Activated CD8-positive, alpha-beta T cell treated with anti-CD3 and anti-CD28 coated beads, Interleukin-2, amount 10 ng/mL, durations not matched to agents 7 days and 5 days (primary cell): ENCODE results near the gene EVPLL. TPM values are rescaled to one million over a fixed set of nuclear protein-coding genes. Genes with fewer than 3 reads are reported as not detected.

Experiments used
- microRNA-seq: library from miRNA; unstranded; fragments of <30 nt; microRNA quantifications from one replicate; pipeline ENCODE4 v1.2.0, GENCODE V29; 2022
- total RNA-seq, 2 experiments: library from RNA; stranded (reverse); gene quantifications; one replicate each; pipeline ENCODE4 v1.2.3, GENCODE V29; 2021

Gene EVPLL
- total RNA-seq, 2 experiments from 2014 or later: not detected

Small RNA genes lying within 50 kb of the gene (microRNA-seq; reads per million reads assigned to microRNA genes)
- not detected for gene MIR6778

Other genes starting within 250 kb of the EVPLL start
- 100 to 1,000 TPM; 117 to 121 TPM for gene ALKBH5, start 193.9 kb upstream of the EVPLL start, total RNA-seq
- 10 to 100 TPM; 27.1 to 27.3 TPM for gene LLGL1, start 152.1 kb upstream of the EVPLL start, total RNA-seq
- gene FLII, start 119.0 kb upstream of the EVPLL start, total RNA-seq: 100 to 1,000 TPM; 338 to 364 TPM
- gene MIEF2, start 117.1 kb upstream of the EVPLL start, total RNA-seq: 10 to 100 TPM in 1 of 2 experiments, 1 to 10 TPM in 1; 9.0 to 11.1 TPM
- 10 to 100 TPM; 75.9 to 77.3 TPM for gene TOP3A, start 62.8 kb upstream of the EVPLL start, total RNA-seq
- 10 to 100 TPM; 23.7 TPM for gene SMCR8, start 62.5 kb upstream of the EVPLL start, total RNA-seq
- 10 to 100 TPM; 60.7 to 61.8 TPM for gene SHMT1, start 14.2 kb upstream of the EVPLL start, total RNA-seq
- gene LGALS9C, start 99.0 kb downstream of the EVPLL start, total RNA-seq: 1 to 10 TPM; 2.6 to 3.7 TPM